Hematopoietic multipotent progenitor cell (in vitro differentiated cells): ENCODE data around the gene SLC34A3. TPM values are rescaled to one million over a fixed set of nuclear protein-coding genes. Genes with fewer than 3 reads are reported as not detected.
A peak's percentile ranks its signal among the peaks of the same experiment; 100 is the strongest.

Experiments used
- DNase-seq, 3 donors: peaks; one replicate each; pipeline ENCODE4 v3.0.0-alpha.2; 2011 to 2015; ENCODE audit warnings: low read depth in 2 of 3, low spot score in 2 of 3
- total RNA-seq: library from RNA; depleted of rRNA; stranded (reverse); fragments of >200 nt; gene quantifications from one replicate; pipeline ENCODE4 v1.2.3, GENCODE V29; 2012

SLC34A3 gene
- not detected for total RNA-seq

- DNase-seq = no peak
These were observed at the start of gene SLC34A3 for GRCh38 chr9:137230705-137231371. TSS of gene SLC34A3 (plus strand) at chr9:137230901. CDS start at chr9:137231703, 802 bp downstream.

GRCh38 chr9:137181680-137182079 is 49.0 kb upstream of the SLC34A3 start:
- DNase-seq = no peak

GRCh38 chr9:137182836-137183235 is 47.9 kb upstream of the SLC34A3 start:
- DNase-seq = no peak

- DNase-seq = no peak
These were observed 46.6 kb upstream of the SLC34A3 start for GRCh38 chr9:137183980-137184595.

- DNase-seq = no peak
These were observed 45.6 kb upstream of the SLC34A3 start for GRCh38 chr9:137184881-137185660.

GRCh38 chr9:137185921-137186320 is 44.8 kb upstream of the SLC34A3 start:
- DNase-seq = no peak

- DNase-seq = no peak
These were observed 44.3 kb upstream of the SLC34A3 start for GRCh38 chr9:137186385-137186784.

- no peak for DNase-seq
These were observed 43.3 kb upstream of the SLC34A3 start for GRCh38 chr9:137187386-137187785.

GRCh38 chr9:137188086-137188489 is 42.6 kb upstream of the SLC34A3 start:
- no peak for DNase-seq

GRCh38 chr9:137188490-137189296 is 42.0 kb upstream of the SLC34A3 start, which contains the start of the genes ANAPC2 and SSNA1:
TSS of gene ANAPC2 (minus strand) at chr9:137188560. CDS start at chr9:137188532, 28 bp downstream.
TSS of gene SSNA1 (plus strand) at chr9:137188676. CDS start at chr9:137188727, 51 bp downstream.
- DNase-seq = peak; percentile 94 to 99 (median 94)

GRCh38 chr9:137189297-137190295 is 41.1 kb upstream of the SLC34A3 start:
- no peak for DNase-seq

GRCh38 chr9:137190315-137190856 is 40.3 kb upstream of the SLC34A3 start:
- DNase-seq = no peak

- no peak for DNase-seq
These were observed 39.5 kb upstream of the SLC34A3 start for GRCh38 chr9:137191245-137191644.

GRCh38 chr9:137191691-137192447 is 38.8 kb upstream of the SLC34A3 start:
- no peak for DNase-seq

GRCh38 chr9:137192448-137192780 is 38.3 kb upstream of the SLC34A3 start:
- no peak for DNase-seq

- no peak for DNase-seq
These were observed 37.8 kb upstream of the SLC34A3 start for GRCh38 chr9:137192859-137193258.

- DNase-seq = no peak
These were observed 36.9 kb upstream of the SLC34A3 start for GRCh38 chr9:137193771-137194170.

- no peak for DNase-seq
These were observed 36.3 kb upstream of the SLC34A3 start for GRCh38 chr9:137194388-137194787.

- no peak for DNase-seq
These were observed 35.8 kb upstream of the SLC34A3 start for GRCh38 chr9:137194909-137195308.
